HEK293 (cell line): ENCODE results near the gene CCNY.
A peak's percentile ranks its signal among the peaks of the same experiment; 100 is the strongest.

Experiments used
- CTCF ChIA-PET: fragments of 350-600 bp; formaldehyde crosslinking; extraction: SDS; loops from one replicate; lab custom pipeline; 2021; ENCODE audit warnings: antibody characterized with exemption; lab: Yijun Ruan, JAX
- POLR2A ChIA-PET: fragments of 300-600 bp; formaldehyde crosslinking; extraction: SDS; loops from one replicate; lab custom pipeline; 2020; ENCODE audit warnings: antibody characterized with exemption, inconsistent platforms; lab: Yijun Ruan, JAX
- H3K27ac ChIP-seq: fragments of 200-500 bp; sonication (Bioruptor generic); 2 replicates; pipeline ENCODE4 v1.5.1; 2014; ENCODE audit warnings: low read depth, low read length, control low read depth, inconsistent platforms; ENCODE audit errors: extremely low read depth
- H3K36me3 ChIP-seq, 2 experiments: fragments of 200-500 bp in 1 of 2; sonication (Bioruptor generic) in 1 of 2; 1 replicate in 1 of 2; 2 replicates in 1 of 2; pipeline ENCODE4 v1.5.1; 2014 to 2017; ENCODE audit warnings: inconsistent platforms in 2 of 2, low read length in 2 of 2; ENCODE audit not compliant: control insufficient read depth in 2 of 2, insufficient read depth in 1 of 2
- H3K4me1 ChIP-seq: fragments of 200-500 bp; sonication (Bioruptor generic); 2 replicates; pipeline ENCODE4 v1.5.1; 2014; ENCODE audit warnings: mild to moderate bottlenecking, low read length, inconsistent platforms; ENCODE audit not compliant: control insufficient read depth, insufficient read depth
- H3K4me3 ChIP-seq: 2 replicates; pipeline ENCODE4 v1.5.1; 2011; ENCODE audit warnings: low read depth, mild to moderate bottlenecking, control low read depth, low read length, moderate library complexity
- H3K9me3 ChIP-seq: fragments of 200-500 bp; sonication (Bioruptor generic); 2 replicates; pipeline ENCODE4 v1.5.1; 2014; ENCODE audit warnings: low read depth, low read length, inconsistent platforms; ENCODE audit not compliant: control insufficient read depth, insufficient read depth
- ATF2 ChIP-seq: fragments of 450-650 bp; formaldehyde crosslinking; IDR thresholded peaks from 2 replicates; pipeline ENCODE4 v1.5.1; 2016; ENCODE audit warnings: missing biosample characterization, missing genetic modification characterization, low read depth
- GLI4 ChIP-seq: fragments of 450-650 bp; formaldehyde crosslinking; IDR thresholded peaks from 2 replicates; pipeline ENCODE4 v1.5.1; 2016; ENCODE audit warnings: missing biosample characterization, missing genetic modification characterization
- MEIS1 ChIP-seq: sonication (generic); formaldehyde crosslinking; IDR thresholded peaks from 2 replicates; pipeline ENCODE4 v1.8.1; 2022; ENCODE audit warnings: missing genetic modification reagents, mild to moderate bottlenecking, borderline replicate concordance
- PRDM2 ChIP-seq: fragments of 450-650 bp; formaldehyde crosslinking; IDR thresholded peaks from 2 replicates; pipeline ENCODE4 v1.5.1; 2016; ENCODE audit warnings: missing biosample characterization, missing genetic modification characterization, borderline replicate concordance
- SETDB1 ChIP-seq: IDR thresholded peaks from one replicate; pipeline ENCODE4 v1.6.1; 2017; ENCODE audit warnings: mild to moderate bottlenecking, low read length, moderate library complexity, mixed read lengths; ENCODE audit not compliant: insufficient read length
- TRIM28 ChIP-seq: IDR thresholded peaks from 2 replicates; pipeline ENCODE4 v1.6.1; 2011; ENCODE audit warnings: low read length, control low read depth, borderline replicate concordance
- ZBTB26 ChIP-seq: fragments of 450-650 bp; formaldehyde crosslinking; optimal IDR thresholded peaks from 2 replicates; pipeline ENCODE3; 2016; ENCODE audit warnings: missing biosample characterization, mild to moderate bottlenecking, missing genetic modification characterization
- ZBTB44 ChIP-seq: fragments of 450-650 bp; IDR thresholded peaks from 2 replicates; pipeline ENCODE4 v1.5.1; 2018; ENCODE audit warnings: missing biosample characterization, mild to moderate bottlenecking, missing genetic modification characterization
- ZEB2 ChIP-seq: fragments of 450-650 bp; formaldehyde crosslinking; IDR thresholded peaks from 2 replicates; pipeline ENCODE4 v1.5.1; 2016; ENCODE audit warnings: missing biosample characterization, missing genetic modification characterization
- ZNF10 ChIP-seq: fragments of 450-650 bp; formaldehyde crosslinking; IDR thresholded peaks from 2 replicates; pipeline ENCODE4 v1.5.1; 2017; ENCODE audit warnings: missing biosample characterization, missing genetic modification characterization
- ZNF155 ChIP-seq: fragments of 450-650 bp; formaldehyde crosslinking; IDR thresholded peaks from 2 replicates; pipeline ENCODE4 v1.5.1; 2016; ENCODE audit warnings: missing biosample characterization, missing genetic modification characterization
- ZNF169 ChIP-seq: fragments of 450-650 bp; formaldehyde crosslinking; IDR thresholded peaks from 2 replicates; pipeline ENCODE4 v1.5.1; 2016; ENCODE audit warnings: missing biosample characterization, missing genetic modification characterization
- ZNF184 ChIP-seq: fragments of 450-650 bp; IDR thresholded peaks from 2 replicates; pipeline ENCODE4 v1.5.1; 2018; ENCODE audit warnings: missing biosample characterization, mild to moderate bottlenecking, missing genetic modification characterization
- ZNF2 ChIP-seq: fragments of 450-650 bp; formaldehyde crosslinking; IDR thresholded peaks from 2 replicates; pipeline ENCODE4 v1.5.1; 2016; ENCODE audit warnings: missing biosample characterization, missing genetic modification characterization
- ZNF202 ChIP-seq: fragments of 450-650 bp; formaldehyde crosslinking; IDR thresholded peaks from 2 replicates; pipeline ENCODE4 v1.5.1; 2016; ENCODE audit warnings: missing biosample characterization, missing genetic modification characterization, borderline replicate concordance
- ZNF548 ChIP-seq: fragments of 450-650 bp; formaldehyde crosslinking; IDR thresholded peaks from 2 replicates; pipeline ENCODE4 v1.5.1; 2016; ENCODE audit warnings: missing biosample characterization, missing genetic modification characterization
- ZNF561 ChIP-seq: fragments of 450-650 bp; IDR thresholded peaks from 2 replicates; pipeline ENCODE4 v1.5.1; 2018; ENCODE audit warnings: missing biosample characterization, missing genetic modification characterization, borderline replicate concordance
- ZNF585B ChIP-seq: fragments of 450-650 bp; formaldehyde crosslinking; IDR thresholded peaks from 2 replicates; pipeline ENCODE4 v1.5.1; 2016; ENCODE audit warnings: missing biosample characterization, missing genetic modification characterization
- ZNF610 ChIP-seq: fragments of 450-650 bp; formaldehyde crosslinking; IDR thresholded peaks from 2 replicates; pipeline ENCODE4 v1.5.1; 2016; ENCODE audit warnings: missing biosample characterization, missing genetic modification characterization, borderline replicate concordance
- ZNF621 ChIP-seq: fragments of 450-650 bp; formaldehyde crosslinking; IDR thresholded peaks from 2 replicates; pipeline ENCODE4 v1.5.1; 2017; ENCODE audit warnings: missing biosample characterization, missing genetic modification characterization
- ZNF670 ChIP-seq: fragments of 450-650 bp; formaldehyde crosslinking; IDR thresholded peaks from 2 replicates; pipeline ENCODE4 v1.5.1; 2016; ENCODE audit warnings: missing biosample characterization, missing genetic modification characterization, low read depth
- ZNF677 ChIP-seq: fragments of 450-650 bp; IDR thresholded peaks from 2 replicates; pipeline ENCODE4 v1.5.0; 2018; ENCODE audit warnings: missing biosample characterization, mild to moderate bottlenecking, missing genetic modification characterization, moderate library complexity
- ZNF704 ChIP-seq: fragments of 450-650 bp; formaldehyde crosslinking; IDR thresholded peaks from 2 replicates; pipeline ENCODE4 v1.5.1; 2016; ENCODE audit warnings: missing biosample characterization, missing genetic modification characterization
- ZNF768 ChIP-seq: fragments of 450-650 bp; formaldehyde crosslinking; IDR thresholded peaks from 2 replicates; pipeline ENCODE4 v1.5.1; 2018; ENCODE audit warnings: missing biosample characterization, mild to moderate bottlenecking, missing genetic modification characterization
- ZNF777 ChIP-seq: fragments of 450-650 bp; formaldehyde crosslinking; IDR thresholded peaks from 2 replicates; pipeline ENCODE4 v1.5.1; 2017; ENCODE audit warnings: missing biosample characterization, missing genetic modification characterization, borderline replicate concordance

Gene CCNY

GRCh38 chr10:35320341-35320740 is 16.0 kb upstream of the CCNY start:
- TF ChIP-seq ZNF670 (tag by site-specific recombination) = no peak
- no peak for TF ChIP-seq ZNF768 (tag by site-specific recombination)
- no peak for TF ChIP-seq ZNF704 (tag by site-specific recombination)
- TF ChIP-seq ZNF202 = no peak
- TF ChIP-seq ZNF155 (tag by site-specific recombination) = no peak
- no peak for TF ChIP-seq ZBTB26
- TF ChIP-seq MEIS1 (CRISPR knock-in tag) = no peak
- TF ChIP-seq ZNF777 (tag by site-specific recombination) = no peak
- TF ChIP-seq ZNF2 = no peak
- no peak for TF ChIP-seq ATF2
- no peak for TF ChIP-seq ZNF169 (tag by site-specific recombination)
- no peak for TF ChIP-seq ZNF548 (tag by site-specific recombination)
- TF ChIP-seq SETDB1 = no peak
- no peak for TF ChIP-seq ZNF610
- TF ChIP-seq ZNF677 (tag by site-specific recombination) = no peak
- TF ChIP-seq ZNF585B = no peak
- TF ChIP-seq GLI4 (tag by site-specific recombination) = no peak
- no peak for TF ChIP-seq ZNF621 (tag by site-specific recombination)
- POLR2A ChIA-PET = no interaction called here
- Histone ChIP-seq H3K36me3 (peaks cover 4 to 16% of the 10 kb centered on the region in 2 experiments), H3K4me3 (no peak overlapping the region), H3K4me1 (no peaks in the 10 kb centered on the region), H3K27ac (no peak overlapping the region), H3K9me3 (no peaks in the 10 kb centered on the region)
- CTCF ChIA-PET = interaction anchor here (0.7 to 0.8 kb wide), 2 partner anchors 8 to 105 kb away, joined by 3 to 4 read pairs; no protein-coding TSS in a partner anchor

- Histone ChIP-seq H3K9me3 (no peaks in the 10 kb centered on the region), H3K27ac (no peak overlapping the region), H3K4me3 (no peak overlapping the region), H3K4me1 (no peaks in the 10 kb centered on the region), H3K36me3 (peaks cover 4 to 5% of the 10 kb centered on the region in 2 experiments; a peak in 2 of 3 replicates)
- ChIA-PET POLR2A (no interaction called here), CTCF (interaction anchor here (0.6 kb wide), 1 partner anchor 56 kb away, joined by 4 read pairs; no protein-coding TSS in a partner anchor)
- TF ChIP-seq ZNF184 (tag by site-specific recombination) (peak; percentile 100), ZNF561 (tag by site-specific recombination) (no peak), ZBTB44 (tag by site-specific recombination) (no peak), ZEB2 (no peak), ZNF548 (tag by site-specific recombination) (no peak), PRDM2 (no peak), TRIM28 (no peak), ZNF10 (tag by site-specific recombination) (no peak)
Observed at GRCh38 chr10:35322636-35323035, 13.7 kb upstream of the CCNY start.
